Immature natural killer cell (primary cell): ENCODE measurements around the gene SELE. TPM values are rescaled to one million over a fixed set of nuclear protein-coding genes. Genes with fewer than 3 reads are reported as not detected.
"Not testable (repeated sequence)": the region's sequence is repeated elsewhere in the genome, so short reads cannot be mapped to it uniquely, and the experiment has no call there.

Experiments used
- DNase-seq, 3 donors: peaks; one replicate each; pipeline ENCODE4 v3.0.0; 2022; ENCODE audit warnings: mixed read lengths in 1 of 3
- H3K27ac Mint-ChIP-seq, 6 donors: one replicate each; pipeline ENCODE4 v1.8.0; 2020; ENCODE audit warnings: mixed read lengths in 6 of 6, mild to moderate bottlenecking in 5 of 6, inconsistent platforms in 4 of 6, moderate library complexity in 3 of 6
- H3K27me3 Mint-ChIP-seq, 3 donors: one replicate each; pipeline ENCODE4 v1.8.0; 2020 to 2021; ENCODE audit warnings: low read depth in 3 of 3, mild to moderate bottlenecking in 3 of 3, mixed read lengths in 3 of 3, moderate library complexity in 3 of 3, inconsistent platforms in 1 of 3
- H3K36me3 Mint-ChIP-seq, 3 donors: one replicate each; pipeline ENCODE4 v1.8.0; 2020; ENCODE audit warnings: mixed read lengths in 3 of 3, inconsistent platforms in 2 of 3, mild to moderate bottlenecking in 2 of 3
- H3K4me1 Mint-ChIP-seq, 2 donors: one replicate each; pipeline ENCODE4 v1.8.0; 2020; ENCODE audit warnings: inconsistent platforms in 2 of 2, mild to moderate bottlenecking in 2 of 2, mixed read lengths in 2 of 2, moderate library complexity in 1 of 2
- H3K4me3 Mint-ChIP-seq, 5 donors: one replicate each; pipeline ENCODE4 v1.8.0; 2020; ENCODE audit warnings: mild to moderate bottlenecking in 5 of 5, mixed read lengths in 5 of 5, inconsistent platforms in 3 of 5, moderate library complexity in 3 of 5
- H3K9me3 Mint-ChIP-seq, 6 donors: one replicate each; pipeline ENCODE4 v1.8.0; 2020; ENCODE audit warnings: mild to moderate bottlenecking in 6 of 6, mixed read lengths in 6 of 6, inconsistent platforms in 4 of 6, moderate library complexity in 3 of 6
- polyA plus RNA-seq, 3 donors: library from polyadenylated mRNA; unstranded; fragments of 300-500 nt; fragmentation: Illumina TruSeq; gene quantifications; one replicate each; pipeline ENCODE4 v1.2.3, GENCODE V29; 2021

Gene SELE
- polyA plus RNA-seq, 3 donors from 2014 or later = not detected

- Mint-ChIP-seq H3K4me3 (no peak overlapping the region), H3K36me3 (no peaks in the 10 kb centered on the region), H3K4me1 (no peaks in the 10 kb centered on the region), H3K27me3 (peaks cover 3 to 4% (median 3%) of the 10 kb centered on the region in 3 donors), H3K27ac (no peak overlapping the region), H3K9me3 (no peaks in the 10 kb centered on the region)
- no peak for DNase-seq
These were observed 8.0 kb upstream of the SELE start for GRCh38 chr1:169741666-169742394.

GRCh38 chr1:169739980-169740379, 6.1 kb upstream of the SELE start:
- Mint-ChIP-seq H3K4me1 (no peaks in the 10 kb centered on the region), H3K9me3 (no peaks in the 10 kb centered on the region), H3K27me3 (peaks cover 4 to 7% (median 5%) of the 10 kb centered on the region in 3 donors), H3K27ac (no peak overlapping the region), H3K36me3 (no peaks in the 10 kb centered on the region), H3K4me3 (no peak overlapping the region)
- no peak for DNase-seq

GRCh38 chr1:169731446-169731845, 2.4 kb downstream of the SELE start:
- Mint-ChIP-seq H3K9me3 (no peaks in the 10 kb centered on the region), H3K27ac (no peak overlapping the region), H3K27me3 (peaks cover 0 to 5% (median 4%) of the 10 kb centered on the region in 3 donors), H3K4me3 (no peak overlapping the region), H3K36me3 (no peaks in the 10 kb centered on the region), H3K4me1 (no peaks in the 10 kb centered on the region)
- no peak for DNase-seq

DNA sequence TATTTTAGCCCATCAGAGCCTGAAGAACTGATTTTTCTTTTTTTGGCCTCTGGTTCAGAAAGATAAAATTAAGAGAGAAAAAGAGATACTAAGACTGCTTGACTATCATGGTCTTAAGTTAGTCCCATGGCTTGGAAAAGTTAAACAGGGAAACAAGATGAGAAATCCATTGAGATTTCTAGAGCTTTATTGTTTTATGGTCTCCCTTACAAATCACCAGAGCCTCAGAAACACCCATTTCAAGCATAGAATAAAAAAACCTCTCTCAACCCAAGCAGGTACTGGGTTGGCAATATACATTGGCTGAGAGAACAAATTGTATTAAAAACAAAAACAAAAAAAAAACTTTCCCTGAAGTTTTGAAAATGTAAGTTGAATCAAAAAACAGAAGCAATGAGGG, 3.9 kb downstream of the SELE start:
- Mint-ChIP-seq H3K36me3 (no peaks in the 10 kb centered on the region), H3K4me1 (no peaks in the 10 kb centered on the region), H3K9me3 (no peaks in the 10 kb centered on the region), H3K4me3 (no peak overlapping the region), H3K27ac (no peak overlapping the region), H3K27me3 (peaks cover 0 to 4% (median 3%) of the 10 kb centered on the region in 3 donors)
- DNase-seq = no peak

DNA sequence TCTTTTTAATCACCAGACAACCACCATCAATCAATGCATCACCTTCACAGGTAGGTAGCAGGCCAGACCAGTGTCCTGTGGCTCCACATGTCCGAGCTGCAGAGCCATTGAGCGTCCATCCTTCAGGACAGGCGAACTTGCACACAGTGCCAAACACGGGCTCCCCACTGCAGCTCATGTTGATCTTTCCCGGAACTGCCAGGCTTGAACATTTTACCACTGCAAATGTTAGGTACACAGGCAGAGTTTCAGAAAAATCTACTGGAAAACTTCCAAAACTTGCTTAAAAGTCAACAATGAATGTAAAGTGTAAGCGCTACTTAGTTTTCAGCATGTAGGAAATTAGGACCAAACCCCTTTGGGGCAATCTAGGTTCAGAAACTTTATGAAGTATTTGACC, 6.6 kb downstream of the SELE start:
- no peaks in the 10 kb centered on the region for H3K36me3 Mint-ChIP-seq
- no peak overlapping the region for H3K27ac Mint-ChIP-seq
- no peak overlapping the region for H3K4me3 Mint-ChIP-seq
- peaks cover 0 to 4% (median 3%) of the 10 kb centered on the region in 3 donors for H3K27me3 Mint-ChIP-seq
- no peak for DNase-seq
- H3K4me1 Mint-ChIP-seq = no peaks in the 10 kb centered on the region
- no peaks in the 10 kb centered on the region for H3K9me3 Mint-ChIP-seq

- Mint-ChIP-seq H3K27me3 (peaks cover 0 to 4% (median 3%) of the 10 kb centered on the region in 3 donors), H3K4me3 (no peak overlapping the region), H3K9me3 (no peaks in the 10 kb centered on the region), H3K4me1 (no peaks in the 10 kb centered on the region), H3K27ac (no peak overlapping the region), H3K36me3 (no peaks in the 10 kb centered on the region)
- no peak for DNase-seq
These were observed 7.0 kb downstream of the SELE start for GRCh38 chr1:169726851-169727250.

DNA sequence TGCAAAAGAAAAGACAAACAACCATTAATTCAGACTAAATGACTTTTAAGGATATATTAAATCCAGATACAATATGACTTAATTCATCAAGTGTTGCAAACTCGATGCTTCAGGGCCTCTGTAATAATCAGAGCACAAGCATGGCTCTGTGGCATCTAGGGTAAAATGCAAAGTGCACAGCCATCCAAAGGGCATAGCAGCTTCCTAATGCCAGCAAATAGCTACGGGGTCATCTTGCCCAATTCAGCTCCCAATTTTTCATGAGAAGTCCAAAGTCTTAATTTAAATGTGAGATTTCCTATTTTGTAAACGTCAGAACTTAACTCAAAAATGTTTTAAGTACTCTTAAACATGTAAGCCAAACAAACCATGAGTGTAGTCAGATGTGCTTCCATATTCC, 7.9 kb downstream of the SELE start:
- H3K4me3 Mint-ChIP-seq = no peak overlapping the region

GRCh38 chr1:169724168-169724567, 9.7 kb downstream of the SELE start:
- H3K36me3 Mint-ChIP-seq = no peaks in the 10 kb centered on the region
- no peaks in the 10 kb centered on the region for H3K4me1 Mint-ChIP-seq
- no peak overlapping the region for H3K4me3 Mint-ChIP-seq
- H3K27me3 Mint-ChIP-seq = peaks cover 0 to 4% (median 3%) of the 10 kb centered on the region in 3 donors
- H3K9me3 Mint-ChIP-seq = no peaks in the 10 kb centered on the region
- DNase-seq = no peak
- no peak overlapping the region for H3K27ac Mint-ChIP-seq

More for the DNA sequence above, 7.9 kb downstream of the SELE start:
- Mint-ChIP-seq H3K27me3 (peaks cover 0 to 4% (median 3%) of the 10 kb centered on the region in 3 donors), H3K4me1 (no peaks in the 10 kb centered on the region), H3K36me3 (no peaks in the 10 kb centered on the region), H3K9me3 (no peaks in the 10 kb centered on the region), H3K27ac (no peak overlapping the region)
- no peak for DNase-seq

DNA sequence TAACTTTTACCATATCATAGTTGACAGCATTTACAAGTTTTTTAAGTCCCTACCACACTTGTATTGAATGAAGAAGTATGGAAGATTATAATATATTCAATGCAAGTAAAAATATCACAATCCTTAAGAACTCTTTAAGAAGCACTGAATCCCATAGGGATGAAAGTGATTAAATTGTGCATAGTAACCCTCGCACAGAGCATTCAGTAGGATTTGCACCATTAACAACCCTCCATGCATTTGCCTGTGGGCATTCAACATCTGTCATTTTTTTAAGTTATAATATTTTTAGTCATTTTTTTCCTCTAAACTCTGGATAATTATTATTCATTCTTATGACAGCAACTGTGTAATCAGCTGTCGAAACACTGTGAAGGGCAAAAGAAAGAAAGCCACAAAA, 10.1 kb downstream of the SELE start:
- no peak for DNase-seq
- H3K9me3 Mint-ChIP-seq = no peaks in the 10 kb centered on the region
- H3K4me1 Mint-ChIP-seq = no peaks in the 10 kb centered on the region
- no peak overlapping the region for H3K4me3 Mint-ChIP-seq
- peaks cover 0 to 4% (median 3%) of the 10 kb centered on the region in 3 donors for H3K27me3 Mint-ChIP-seq
- no peak overlapping the region for H3K27ac Mint-ChIP-seq
- H3K36me3 Mint-ChIP-seq = no peaks in the 10 kb centered on the region

DNA sequence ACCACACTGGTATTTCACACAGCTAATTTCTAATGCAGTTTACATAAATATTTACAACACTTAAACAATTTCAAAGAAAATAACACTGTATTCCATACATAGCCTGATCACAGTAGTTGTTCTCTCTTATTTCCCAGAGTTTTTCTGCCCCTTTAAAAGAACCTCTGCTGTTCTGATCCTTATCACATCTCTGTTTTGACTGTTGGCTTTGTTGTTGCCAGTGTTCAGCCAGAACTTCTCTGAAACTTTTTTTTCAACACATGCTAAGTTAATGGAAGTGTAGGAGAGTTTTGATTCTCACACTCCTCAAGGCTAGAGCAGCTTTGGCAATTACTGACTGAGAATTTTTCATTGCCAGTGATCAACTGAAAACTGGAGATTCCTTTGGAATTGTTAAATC, 11.1 kb downstream of the SELE start:
- Mint-ChIP-seq H3K36me3 (no peaks in the 10 kb centered on the region), H3K4me3 (no peak overlapping the region), H3K9me3 (peaks cover 0 to 1% (median 0%) of the 10 kb centered on the region in 6 donors), H3K4me1 (no peaks in the 10 kb centered on the region), H3K27me3 (peaks cover 0 to 7% (median under 1%) of the 10 kb centered on the region in 3 donors), H3K27ac (no peak overlapping the region)
- DNase-seq = no peak

GRCh38 chr1:169715100-169715499, 18.8 kb downstream of the SELE start:
- not testable (repeated sequence) for H3K27ac Mint-ChIP-seq, DNase-seq, H3K27me3 Mint-ChIP-seq, H3K9me3 Mint-ChIP-seq, H3K36me3 Mint-ChIP-seq, H3K4me3 Mint-ChIP-seq
- H3K4me1 Mint-ChIP-seq = peaks cover 10 to 14% of the 10 kb centered on the region in 2 donors

- not testable (repeated sequence) for H3K4me3 Mint-ChIP-seq, H3K9me3 Mint-ChIP-seq, H3K27ac Mint-ChIP-seq, DNase-seq, H3K27me3 Mint-ChIP-seq
- H3K36me3 Mint-ChIP-seq = peaks cover 10 to 15% (median 11%) of the 10 kb centered on the region in 3 donors
- peaks cover 21 to 33% of the 10 kb centered on the region in 2 donors for H3K4me1 Mint-ChIP-seq
These were observed 20.8 kb downstream of the SELE start for GRCh38 chr1:169713090-169713489.

DNA sequence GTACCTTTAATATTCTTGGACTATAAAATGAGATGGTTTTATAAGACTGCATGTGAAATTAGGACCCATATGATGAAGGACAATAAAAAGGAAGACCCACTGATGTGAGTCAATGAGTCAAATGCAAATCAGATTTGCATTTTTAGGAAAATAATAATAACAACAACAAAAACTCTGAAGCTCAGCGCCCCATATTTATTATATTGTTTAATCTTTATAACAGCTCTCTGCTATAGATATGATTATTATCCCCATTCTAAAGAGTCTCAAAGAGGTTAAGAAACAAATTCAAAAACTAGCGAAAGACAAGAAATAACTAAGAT, 21.6 kb downstream of the SELE start:
- peaks cover 4 to 6% (median 5%) of the 10 kb centered on the region in 3 donors for H3K27me3 Mint-ChIP-seq
- H3K4me1 Mint-ChIP-seq = peaks cover 23 to 39% of the 10 kb centered on the region in 2 donors
- no peak for DNase-seq
- H3K9me3 Mint-ChIP-seq = peaks cover 0 to 5% (median 0%) of the 10 kb centered on the region in 6 donors
- H3K27ac Mint-ChIP-seq = peak overlapping the region in 2 of 6 donors; percentile 47 to 85
- peaks cover 11 to 17% (median 12%) of the 10 kb centered on the region in 3 donors for H3K36me3 Mint-ChIP-seq
- H3K4me3 Mint-ChIP-seq = peak overlapping the region in 2 of 5 donors; percentile 83 to 93

DNA sequence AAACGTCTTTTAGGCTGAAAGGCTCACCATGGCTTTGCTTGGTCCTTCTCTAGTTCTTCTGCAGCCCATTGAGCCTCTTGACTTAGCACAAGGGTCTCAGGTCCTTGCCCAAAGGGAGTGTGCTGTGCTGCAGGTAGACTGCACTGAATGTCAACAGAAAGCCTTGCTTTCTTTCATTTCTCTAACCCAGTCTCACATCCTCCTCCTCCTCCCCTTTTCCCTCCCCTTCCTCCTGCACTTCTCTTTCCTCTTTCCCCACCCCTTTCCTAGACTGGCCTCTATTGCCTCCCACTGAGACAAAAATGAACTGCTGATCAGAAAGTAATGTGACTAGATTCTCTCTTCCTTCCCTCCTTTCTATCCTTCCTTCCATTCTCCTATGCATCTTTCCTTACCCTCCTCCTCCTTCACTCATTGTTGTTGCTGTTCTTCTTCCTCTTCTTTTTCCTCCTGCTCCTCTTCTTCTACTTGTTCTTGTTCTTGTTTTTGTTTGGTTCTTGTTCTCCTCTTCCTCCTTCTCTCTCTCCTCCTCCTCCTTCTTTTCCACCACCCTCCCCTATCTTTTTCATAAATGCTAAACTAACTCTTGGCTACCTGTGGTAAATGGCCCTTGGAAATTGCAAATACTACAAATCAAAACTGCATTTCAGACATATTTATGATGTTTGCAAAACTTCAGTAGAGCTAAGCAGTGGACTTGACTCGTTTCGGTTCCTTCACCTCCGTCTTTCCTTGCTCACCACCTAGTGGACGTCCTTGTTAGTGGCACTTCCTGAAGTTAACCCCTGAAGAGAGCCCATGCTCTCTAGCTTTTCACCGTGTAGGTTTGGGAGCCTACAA, 22.2 kb downstream of the SELE start, which contains the start of gene SELL:
Gene SELL (minus strand): TSS at position 152 of the 840 bp plus-strand sequence. CDS start 122 bp downstream, at position 30.
- H3K27ac Mint-ChIP-seq = peak within 1 kb of the TSS; percentile 59 to 87 (median 84)
- H3K36me3 Mint-ChIP-seq = peaks cover 16 to 22% (median 17%) of the 10 kb centered on the region in 3 donors
- peak; percentile 70 to 76 (median 73) for DNase-seq
- H3K27me3 Mint-ChIP-seq = peaks cover 4 to 6% (median 5%) of the 10 kb centered on the region in 3 donors
- H3K9me3 Mint-ChIP-seq = peaks cover 0 to 5% (median 0%) of the 10 kb centered on the region in 6 donors
- H3K4me3 Mint-ChIP-seq = peak within 1 kb of the TSS; percentile 83 to 93 (median 84)
- peaks cover 27 to 45% of the 10 kb centered on the region in 2 donors for H3K4me1 Mint-ChIP-seq
